GM21529 (cell line): Measurements from ENCODE around the gene ECI1.
"Not testable (repeated sequence)": the region's sequence is repeated elsewhere in the genome, so short reads cannot be mapped to it uniquely, and the experiment has no call there.

Source experiments
- ATAC-seq: cut with Tn5 transposase; IDR thresholded peaks from one replicate; pipeline ENCODE4 v1.9.1; 2021; ENCODE audit not compliant: unreplicated experiment

The ECI1 gene

GRCh38 chr16:2257726-2258125, 6.3 kb upstream of the ECI1 start:
- no peak for ATAC-seq

GRCh38 chr16:2256531-2257140, 5.2 kb upstream of the ECI1 start:
- no peak for ATAC-seq

GRCh38 chr16:2253293-2253692, 1.9 kb upstream of the ECI1 start:
- ATAC-seq: no peak

- no peak for ATAC-seq
Observed at GRCh38 chr16:2252806-2253148, 1.4 kb upstream of the ECI1 start.

- ATAC-seq: no peak
Observed at GRCh38 chr16:2250652-2251295, 613 bp downstream of the ECI1 start.

- ATAC-seq: no peak
Observed at GRCh38 chr16:2246301-2246885, 5.0 kb downstream of the ECI1 start.

- no peak for ATAC-seq
Observed at GRCh38 chr16:2244926-2245795, 6.2 kb downstream of the ECI1 start.

GRCh38 chr16:2244301-2244700, 7.1 kb downstream of the ECI1 start:
- no peak for ATAC-seq

GRCh38 chr16:2243781-2244180, 7.6 kb downstream of the ECI1 start:
- ATAC-seq: no peak

- ATAC-seq: no peak
Observed at GRCh38 chr16:2243031-2243528, 8.3 kb downstream of the ECI1 start.

GRCh38 chr16:2242598-2242997, 8.8 kb downstream of the ECI1 start:
- no peak for ATAC-seq

- ATAC-seq: not testable (repeated sequence)
Observed at GRCh38 chr16:2240331-2240730, 11.1 kb downstream of the ECI1 start.

GRCh38 chr16:2238838-2239675, 12.3 kb downstream of the ECI1 start:
- no peak for ATAC-seq

- ATAC-seq: no peak
Observed at GRCh38 chr16:2238150-2238837, 13.1 kb downstream of the ECI1 start.

GRCh38 chr16:2237493-2238149, 13.8 kb downstream of the ECI1 start:
- no peak for ATAC-seq

GRCh38 chr16:2237102-2237482, 14.3 kb downstream of the ECI1 start:
- ATAC-seq: no peak

- ATAC-seq: no peak
Observed at GRCh38 chr16:2236337-2237101, 14.9 kb downstream of the ECI1 start, which contains the start of gene DNASE1L2. Gene DNASE1L2, plus strand, starts transcription at chr16:2236444. Its CDS starts 373 bp downstream, at chr16:2236817.

- no peak for ATAC-seq
Observed at GRCh38 chr16:2235695-2236336, 15.6 kb downstream of the ECI1 start.
